ENCODE data around the gene CLIC3.
"Not testable (repeated sequence)": the region's sequence is repeated elsewhere in the genome, so short reads cannot be mapped to it uniquely, and the experiment has no call there.

The CLIC3 gene

GRCh38 chr9:136996361-136997292 lies at the start of gene CLIC3:
CLIC3 (minus strand) TSS chr9:136996568; CDS start chr9:136996543, 25 bp downstream.
- DNase-seq (ENCODE audit: low read depth in 2 of 2), result peak; percentile 16 to 45

GRCh38 chr9:137045294-137046087 lies 49.1 kb upstream of the CLIC3 start:
- DNase-seq (ENCODE audit: low read depth in 2 of 2), result no peak

GRCh38 chr9:137044502-137045177 lies 48.3 kb upstream of the CLIC3 start:
- no peak for DNase-seq (ENCODE audit: low read depth in 2 of 2)

- DNase-seq (ENCODE audit: low read depth in 2 of 2), result no peak
Observed at GRCh38 chr9:137044037-137044436, 47.7 kb upstream of the CLIC3 start.

GRCh38 chr9:137042751-137043727 lies 46.7 kb upstream of the CLIC3 start:
- DNase-seq (ENCODE audit: low read depth in 2 of 2), result no peak

- DNase-seq (ENCODE audit: low read depth in 2 of 2), result no peak
Observed at GRCh38 chr9:137041124-137041523, 44.8 kb upstream of the CLIC3 start.

- DNase-seq (ENCODE audit: low read depth in 2 of 2), result no peak
Observed at GRCh38 chr9:137040568-137040967, 44.2 kb upstream of the CLIC3 start.

- DNase-seq (ENCODE audit: low read depth in 2 of 2), result no peak
Observed at GRCh38 chr9:137039611-137040366, 43.4 kb upstream of the CLIC3 start.

GRCh38 chr9:137038916-137039315 lies 42.5 kb upstream of the CLIC3 start:
- DNase-seq (ENCODE audit: low read depth in 2 of 2), result no peak

GRCh38 chr9:137037483-137037882 lies 41.1 kb upstream of the CLIC3 start:
- no peak for DNase-seq (ENCODE audit: low read depth in 2 of 2)

- no peak for DNase-seq (ENCODE audit: low read depth in 2 of 2)
Observed at GRCh38 chr9:137037035-137037434, 40.7 kb upstream of the CLIC3 start.

GRCh38 chr9:137035937-137036336 lies 39.6 kb upstream of the CLIC3 start:
- DNase-seq (ENCODE audit: low read depth in 2 of 2), result no peak

GRCh38 chr9:137035507-137035834 lies 39.1 kb upstream of the CLIC3 start:
- DNase-seq (ENCODE audit: low read depth in 2 of 2), result no peak

- DNase-seq (ENCODE audit: low read depth in 2 of 2), result peak; percentile 73 to 76
Observed at GRCh38 chr9:137034709-137035506, 38.5 kb upstream of the CLIC3 start.

GRCh38 chr9:137034039-137034708 lies 37.8 kb upstream of the CLIC3 start:
- no peak for DNase-seq (ENCODE audit: low read depth in 2 of 2)

- not testable (repeated sequence) for DNase-seq (ENCODE audit: low read depth in 2 of 2)
Observed at GRCh38 chr9:137033481-137033880, 37.1 kb upstream of the CLIC3 start.

GRCh38 chr9:137032858-137033257 lies 36.5 kb upstream of the CLIC3 start:
- DNase-seq (ENCODE audit: low read depth in 2 of 2), result no peak

GRCh38 chr9:137031904-137032640 lies 35.7 kb upstream of the CLIC3 start, which contains the start of gene FUT7:
FUT7 (minus strand) TSS chr9:137032088; CDS start chr9:137031991, 97 bp downstream.
- DNase-seq (ENCODE audit: low read depth in 2 of 2), result no peak
